ENCODE measurements around the gene MAP3K10. TPM values are rescaled to one million over a fixed set of nuclear protein-coding genes. Genes with fewer than 3 reads are reported as not detected.
"Not testable (repeated sequence)": the region's sequence is repeated elsewhere in the genome, so short reads cannot be mapped to it uniquely, and the experiment has no call there.

The MAP3K10 gene
- total RNA-seq: 5.5 and 7.0 TPM in 2 replicates

- DNase-seq (ENCODE audit: low read depth, low spot score): no peak
Observed at GRCh38 chr19:40190891-40191835, at the start of gene MAP3K10. TSS of gene MAP3K10 (plus strand) at chr19:40191426. CDS start at chr19:40192032, 606 bp downstream.

GRCh38 chr19:40141551-40141950 lies 49.7 kb upstream of the MAP3K10 start:
- DNase-seq (ENCODE audit: low read depth, low spot score): no peak

- DNase-seq (ENCODE audit: low read depth, low spot score): no peak
Observed at GRCh38 chr19:40143612-40144011, 47.6 kb upstream of the MAP3K10 start.

DNA sequence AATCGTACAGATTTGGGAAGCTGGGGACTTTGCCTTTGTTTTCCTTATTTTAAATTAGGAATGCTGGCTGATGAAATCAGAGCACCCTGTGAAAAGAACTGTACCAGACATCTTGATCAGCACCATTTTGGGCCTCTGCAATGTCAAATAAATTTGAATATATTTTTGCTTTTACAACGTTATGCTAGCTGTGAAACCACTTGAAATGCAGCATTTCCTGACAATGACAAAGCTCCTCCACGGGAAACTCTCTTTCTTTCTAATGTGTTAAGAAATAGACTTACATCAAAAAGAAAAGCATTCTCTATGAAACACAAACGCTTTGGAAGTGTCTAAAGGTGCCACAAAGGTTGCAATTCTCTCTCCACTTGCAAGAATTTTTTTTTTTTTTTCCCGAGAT lies 47.1 kb upstream of the MAP3K10 start:
- DNase-seq (ENCODE audit: low read depth, low spot score): no peak

GRCh38 chr19:40144947-40145748 lies 46.1 kb upstream of the MAP3K10 start:
- no peak for DNase-seq (ENCODE audit: low read depth, low spot score)

GRCh38 chr19:40145749-40146029 lies 45.5 kb upstream of the MAP3K10 start:
- not testable (repeated sequence) for DNase-seq (ENCODE audit: low read depth, low spot score)

- DNase-seq (ENCODE audit: low read depth, low spot score): no peak
Observed at GRCh38 chr19:40147338-40147692, 43.9 kb upstream of the MAP3K10 start.

DNA sequence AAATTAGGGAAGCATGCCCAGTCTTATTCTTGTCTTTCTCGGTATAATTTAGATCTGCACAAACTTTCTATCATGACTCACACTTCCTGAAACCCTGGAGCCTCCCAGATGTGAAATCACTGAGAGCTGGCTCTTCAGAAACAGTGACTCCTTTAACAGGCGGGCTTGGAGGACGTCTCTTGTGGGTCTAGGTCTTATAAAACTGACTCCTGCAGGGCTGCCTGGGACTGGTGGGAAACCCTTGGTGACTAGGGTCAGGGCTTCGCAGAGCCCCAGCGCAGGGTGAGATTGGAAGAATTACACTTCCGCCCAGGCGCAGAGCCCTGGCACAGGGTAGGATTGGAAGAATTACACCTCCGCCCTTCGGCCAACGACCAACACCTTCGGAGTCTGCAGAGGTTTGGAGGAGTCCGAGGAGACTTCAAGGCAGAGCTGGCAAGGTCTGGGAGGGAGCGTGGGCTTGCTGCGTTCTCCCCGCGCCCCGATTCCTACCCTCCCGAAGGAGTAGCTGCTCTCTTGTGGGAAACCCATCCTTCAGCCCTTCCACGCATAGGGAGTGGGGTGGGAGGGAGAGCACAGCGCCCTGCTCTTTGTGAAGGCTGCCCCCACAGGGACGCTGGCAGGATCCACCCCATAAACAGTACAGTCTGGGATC lies 43.4 kb upstream of the MAP3K10 start:
- DNase-seq (ENCODE audit: low read depth, low spot score): no peak

- no peak for DNase-seq (ENCODE audit: low read depth, low spot score)
Observed at GRCh38 chr19:40149501-40149900, 41.7 kb upstream of the MAP3K10 start.

DNA sequence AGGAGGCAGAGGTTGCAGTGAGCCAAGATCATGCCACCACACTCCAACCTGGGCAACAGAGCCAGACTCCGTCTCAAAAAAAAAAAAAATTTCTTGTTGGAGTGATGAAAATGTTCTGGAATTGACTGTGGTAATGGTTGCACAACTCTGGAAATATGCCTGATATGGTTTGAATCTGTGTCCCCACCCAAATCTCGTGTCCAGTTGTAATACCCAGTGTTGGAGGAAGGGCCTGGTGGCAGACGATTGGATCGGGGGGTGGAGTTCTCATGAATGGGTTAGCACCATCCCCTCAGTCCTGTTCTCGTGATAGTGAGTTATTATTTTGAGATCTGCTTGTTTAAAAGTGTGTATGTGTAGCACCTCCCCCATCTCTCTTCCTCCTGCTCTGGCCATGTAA lies 41.1 kb upstream of the MAP3K10 start:
- DNase-seq (ENCODE audit: low read depth, low spot score): no peak

DNA sequence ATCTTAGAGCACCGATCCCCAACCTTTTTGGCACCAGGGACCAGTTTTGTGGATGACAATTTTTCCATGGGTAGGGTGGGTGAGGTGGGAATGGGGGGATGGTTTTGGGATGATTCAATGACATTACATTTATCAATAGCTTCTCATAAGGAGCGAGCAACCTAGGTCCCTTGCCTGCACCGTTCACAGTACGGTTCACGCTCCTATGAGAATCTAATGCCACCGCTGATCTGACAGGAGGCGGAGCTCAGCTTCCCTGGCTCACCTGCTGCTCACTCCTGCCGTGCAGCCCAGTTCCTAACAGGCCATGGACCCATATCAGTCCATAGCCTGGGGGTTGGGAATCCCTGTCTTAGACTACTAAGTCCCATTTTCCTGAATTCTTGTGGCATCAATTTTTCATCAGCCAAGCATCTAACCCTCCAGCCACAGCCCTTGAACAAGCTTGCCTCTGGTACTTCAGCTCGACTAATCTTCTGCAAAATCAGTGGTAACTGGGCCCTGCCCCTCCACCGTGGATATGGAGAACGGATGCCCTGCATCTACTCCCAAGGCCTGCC lies 37.0 kb upstream of the MAP3K10 start:
- no peak for DNase-seq (ENCODE audit: low read depth, low spot score)

GRCh38 chr19:40155749-40156265 lies 35.4 kb upstream of the MAP3K10 start:
- no peak for DNase-seq (ENCODE audit: low read depth, low spot score)

GRCh38 chr19:40157059-40157458 lies 34.2 kb upstream of the MAP3K10 start:
- DNase-seq (ENCODE audit: low read depth, low spot score): no peak

GRCh38 chr19:40159744-40160143 lies 31.5 kb upstream of the MAP3K10 start:
- no peak for DNase-seq (ENCODE audit: low read depth, low spot score)

DNA sequence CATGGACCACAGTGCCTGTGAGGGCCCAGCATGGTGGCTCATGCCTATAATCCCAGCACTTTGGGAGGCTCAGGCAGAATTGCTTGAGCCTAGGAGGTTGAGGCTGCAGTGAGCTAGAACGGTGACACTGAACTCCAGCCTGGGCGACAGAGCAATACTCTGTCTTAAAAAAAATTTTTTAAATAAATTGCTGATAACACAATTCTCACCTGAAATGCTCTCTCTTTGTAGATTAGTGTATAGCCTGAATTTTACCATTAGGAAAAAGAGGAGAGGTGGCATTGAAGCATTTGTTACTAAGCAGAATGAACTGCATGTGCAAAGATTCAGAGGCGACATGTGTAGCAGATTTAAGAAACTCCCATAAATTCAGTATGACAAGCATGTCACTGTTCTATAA lies 29.1 kb upstream of the MAP3K10 start:
- no peak for DNase-seq (ENCODE audit: low read depth, low spot score)

DNA sequence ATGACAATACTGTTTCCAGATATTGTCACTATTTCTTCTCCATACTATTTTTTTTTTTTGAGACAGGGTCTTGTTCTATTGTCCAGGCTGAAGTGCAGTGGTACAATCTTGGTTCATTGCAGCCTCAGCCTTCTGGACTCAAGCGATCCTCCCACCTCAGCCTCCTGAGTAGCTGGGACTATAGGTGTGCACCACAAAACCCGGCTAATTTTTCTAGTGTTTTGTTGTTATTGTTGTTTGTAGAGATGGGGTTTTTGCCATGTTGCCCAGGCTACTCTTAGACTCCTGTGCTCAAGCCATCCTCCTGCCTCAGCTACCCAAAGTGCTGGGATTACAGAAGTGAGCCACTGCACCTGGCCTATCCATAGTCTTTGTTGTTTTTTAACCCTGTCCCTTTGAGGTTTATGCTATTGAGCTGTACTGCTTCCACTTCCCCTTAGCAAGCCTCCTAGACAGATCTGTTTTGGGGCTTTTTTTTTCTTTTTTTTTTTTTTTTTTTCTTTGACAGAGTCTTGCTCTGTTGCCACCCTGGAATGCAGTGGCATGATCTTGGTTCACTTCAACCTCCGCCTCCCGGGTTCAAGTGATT lies 27.6 kb upstream of the MAP3K10 start:
- DNase-seq (ENCODE audit: low read depth, low spot score): no peak

DNA sequence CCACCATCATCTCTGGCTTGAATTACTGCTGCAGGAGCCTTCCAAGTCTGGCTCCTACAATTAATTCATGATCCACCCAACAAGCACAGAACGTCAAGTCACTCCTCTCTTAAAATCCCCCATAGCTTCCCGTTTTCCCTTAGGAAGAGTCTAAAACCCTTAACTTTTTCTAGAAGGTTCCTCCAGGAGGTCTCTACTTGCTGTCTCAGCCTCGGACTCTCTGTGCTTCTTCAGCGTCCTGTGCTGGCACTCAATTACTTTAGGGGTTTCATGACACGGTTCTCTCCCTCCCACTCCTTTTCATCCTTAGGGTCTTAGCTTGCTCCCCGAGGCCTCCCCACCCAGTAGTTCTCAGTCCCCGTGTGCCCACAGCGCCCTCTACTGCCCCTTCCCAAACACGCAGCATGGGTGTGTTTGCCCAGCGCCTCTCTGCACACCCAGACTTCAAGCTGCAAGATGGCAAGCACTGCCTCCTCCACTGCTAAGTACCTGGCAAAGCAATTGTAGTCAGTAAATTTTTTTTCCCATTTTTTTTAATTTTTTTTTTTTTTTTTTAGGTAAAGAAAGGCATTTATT lies 25.8 kb upstream of the MAP3K10 start:
- DNase-seq (ENCODE audit: low read depth, low spot score): no peak

DNA sequence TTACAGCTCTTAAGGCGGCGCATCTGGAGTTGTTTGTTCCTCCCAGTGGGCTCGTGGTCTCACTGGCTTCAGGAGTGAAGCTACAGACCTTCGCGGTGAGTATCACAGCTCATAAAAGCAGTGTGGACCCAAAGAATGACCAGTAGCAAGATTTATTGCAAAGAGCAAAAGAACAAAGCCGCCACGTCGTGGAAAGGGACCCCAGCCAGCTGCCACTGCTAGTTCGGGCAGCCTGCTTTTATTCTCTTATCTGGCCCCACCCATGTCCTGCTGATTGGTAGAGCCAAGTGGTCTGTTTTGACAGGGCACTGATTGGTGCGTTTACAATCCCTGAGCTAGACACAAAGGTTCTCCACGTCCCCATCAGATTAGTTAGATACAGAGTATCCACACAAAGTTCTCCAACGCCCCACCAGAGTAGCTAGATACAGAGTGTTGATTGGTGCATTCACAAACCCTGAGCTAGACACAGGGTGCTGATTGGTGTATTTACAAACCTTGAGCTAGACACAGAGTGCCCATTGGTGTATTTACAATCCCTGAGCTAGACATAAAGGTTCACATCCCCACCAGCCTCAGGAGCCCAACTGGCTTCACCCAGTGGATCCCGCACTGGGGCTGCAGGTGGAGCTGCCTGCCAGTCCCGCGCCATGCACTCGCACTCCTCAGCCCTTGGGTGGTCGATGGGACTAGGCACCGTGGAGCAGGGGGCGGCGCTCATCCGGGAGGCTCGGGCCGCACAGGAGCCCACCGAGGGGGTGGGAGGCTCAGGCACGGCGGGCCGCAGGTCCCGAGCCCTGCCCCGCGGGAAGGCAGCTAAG lies 21.5 kb upstream of the MAP3K10 start:
- not testable (repeated sequence) for DNase-seq (ENCODE audit: low read depth, low spot score)

GRCh38 chr19:40170303-40170989 lies 20.8 kb upstream of the MAP3K10 start:
- DNase-seq (ENCODE audit: low read depth, low spot score): not testable (repeated sequence)

Measured in pulmonary artery endothelial cell (primary cell).